Endometrium (tissue), 2 donors: ENCODE results near the gene TOM1.

Source experiments
- FAIRE-seq: peaks from 2 replicates; lab custom pipeline; 2012; peaks lifted over from hg19 to GRCh38; lab: Jason Lieb, UNC
- donor health status: control.
- donor health status: control.

The TOM1 gene

DNA sequence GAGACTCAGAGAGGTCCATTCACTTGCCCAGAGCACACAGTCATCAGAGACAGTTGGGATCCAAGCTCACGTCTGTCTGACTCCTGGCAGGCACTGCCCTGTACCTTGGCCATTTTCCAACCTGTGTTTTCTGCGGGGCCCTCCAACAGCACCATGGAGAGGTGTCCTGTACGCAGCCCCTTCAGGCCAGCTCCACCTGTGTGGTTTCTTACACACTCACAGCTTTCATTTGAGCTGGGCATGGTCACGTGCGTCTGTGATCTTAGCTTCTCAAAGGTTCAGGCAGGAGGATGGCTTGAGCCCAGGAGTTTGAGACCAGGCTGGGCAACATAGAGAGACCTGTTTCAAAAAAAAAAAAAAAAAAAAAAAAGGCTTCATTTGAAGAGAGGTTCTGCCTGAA lies 24.4 kb downstream of the TOM1 start:
- FAIRE-seq, result no peak

DNA sequence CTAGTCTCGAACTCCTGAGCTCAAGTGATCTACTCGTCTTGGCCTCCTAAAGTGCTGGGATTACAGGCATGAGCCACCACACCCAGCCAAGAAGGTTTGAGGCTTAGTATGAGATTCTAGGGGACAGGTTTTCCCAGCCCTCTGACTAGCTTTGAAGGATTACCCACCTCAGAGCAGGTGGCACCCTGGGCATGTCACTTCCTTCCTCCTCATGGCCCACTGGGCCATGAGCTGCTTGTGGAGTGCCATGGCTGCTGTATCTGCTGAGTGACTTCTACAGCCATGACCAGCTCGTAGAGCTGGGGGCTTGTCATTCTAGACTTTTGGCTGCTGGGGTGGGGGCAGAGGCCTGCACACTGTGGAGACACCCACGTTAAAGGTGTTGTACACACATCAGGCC lies 25.1 kb downstream of the TOM1 start:
- FAIRE-seq, result no peak

DNA sequence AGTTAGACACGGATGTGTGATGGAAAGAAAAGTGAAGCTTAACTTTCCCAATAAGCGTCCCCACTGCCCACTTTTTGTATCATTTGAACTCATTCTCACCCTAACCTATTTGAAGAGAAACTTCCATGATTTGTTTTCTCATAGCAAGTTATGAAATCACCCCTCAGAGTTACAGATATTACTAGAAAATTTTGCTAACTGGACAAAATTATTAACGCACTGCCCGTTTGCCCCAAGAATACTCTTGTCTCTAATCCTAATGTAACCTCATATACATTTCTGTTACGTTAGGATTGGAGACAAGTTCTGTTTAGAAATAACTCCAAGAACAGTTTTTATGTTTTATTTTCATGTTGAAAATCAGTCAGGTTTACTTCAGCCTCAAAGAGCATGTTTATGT lies 25.5 kb downstream of the TOM1 start:
- FAIRE-seq, result no peak

DNA sequence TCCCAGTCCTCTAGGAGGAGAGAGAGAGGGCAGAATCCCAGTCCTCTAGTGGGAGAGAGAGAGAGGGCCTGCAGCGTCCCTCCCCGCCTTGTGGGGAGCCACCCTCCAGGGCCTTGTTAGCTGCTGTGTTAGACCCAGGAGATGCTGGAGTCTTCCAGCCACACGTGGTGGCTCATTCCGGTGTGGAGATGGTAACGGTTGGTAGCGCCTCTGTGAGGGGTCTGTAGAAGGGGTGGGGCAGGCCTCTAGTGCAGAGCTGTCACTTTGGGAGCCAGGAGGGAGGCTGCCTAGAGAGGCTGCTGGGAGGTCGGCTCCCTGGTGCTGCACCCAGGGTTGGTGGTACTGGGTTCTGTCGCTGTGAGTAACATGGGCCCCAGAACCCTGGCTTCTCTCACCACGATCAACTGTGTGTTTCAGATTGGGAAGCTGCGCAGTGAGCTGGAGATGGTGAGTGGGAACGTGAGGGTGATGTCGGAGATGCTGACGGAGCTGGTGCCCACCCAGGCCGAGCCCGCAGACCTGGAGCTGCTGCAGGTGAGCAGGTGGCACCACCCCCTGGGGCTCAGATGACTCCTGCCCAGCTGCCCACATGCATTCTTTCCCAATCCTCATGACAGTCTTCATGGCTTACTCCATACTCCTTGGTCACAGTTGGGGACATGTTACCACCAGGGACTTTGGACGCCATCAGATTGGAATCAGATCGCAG lies 27.3 kb downstream of the TOM1 start:
- FAIRE-seq, result no peak

DNA sequence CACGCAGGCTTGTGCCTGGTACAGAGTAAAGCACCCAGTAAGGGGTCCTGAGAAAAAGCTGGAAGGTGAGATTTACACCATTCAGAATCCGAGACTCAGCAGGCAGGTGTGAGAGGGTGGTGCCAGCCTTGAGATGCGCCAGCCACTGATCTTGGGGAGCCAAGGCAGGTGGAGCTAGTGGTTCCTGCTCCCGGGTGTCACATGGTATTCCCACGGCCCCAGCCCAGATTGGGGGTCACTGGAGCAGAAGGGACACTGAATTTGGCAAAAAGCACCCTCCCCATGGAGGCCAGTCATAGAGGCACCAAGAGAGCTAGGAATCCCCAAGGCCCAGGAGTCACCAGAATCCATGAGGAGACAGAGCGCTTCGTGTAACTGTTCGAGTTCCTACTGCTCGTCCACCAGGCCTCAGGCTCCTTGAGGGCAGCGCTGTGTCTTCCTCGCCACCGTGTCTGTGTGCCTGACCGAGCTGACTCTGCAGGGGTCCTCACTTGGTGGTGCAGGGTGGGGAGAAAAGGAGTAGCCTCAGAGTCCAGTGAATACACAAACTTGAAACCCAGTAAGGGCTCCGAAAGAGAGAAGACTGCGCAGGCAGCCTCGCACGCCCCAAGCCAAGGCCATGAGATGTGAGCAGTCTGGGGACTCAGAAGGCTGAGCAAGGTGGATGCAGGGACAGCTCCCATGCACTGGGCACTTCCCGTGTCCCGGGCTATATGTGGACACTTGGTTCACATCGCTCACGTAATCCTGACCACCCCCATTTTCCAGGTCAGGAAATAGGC lies 28.2 kb downstream of the TOM1 start:
- no peak for FAIRE-seq

DNA sequence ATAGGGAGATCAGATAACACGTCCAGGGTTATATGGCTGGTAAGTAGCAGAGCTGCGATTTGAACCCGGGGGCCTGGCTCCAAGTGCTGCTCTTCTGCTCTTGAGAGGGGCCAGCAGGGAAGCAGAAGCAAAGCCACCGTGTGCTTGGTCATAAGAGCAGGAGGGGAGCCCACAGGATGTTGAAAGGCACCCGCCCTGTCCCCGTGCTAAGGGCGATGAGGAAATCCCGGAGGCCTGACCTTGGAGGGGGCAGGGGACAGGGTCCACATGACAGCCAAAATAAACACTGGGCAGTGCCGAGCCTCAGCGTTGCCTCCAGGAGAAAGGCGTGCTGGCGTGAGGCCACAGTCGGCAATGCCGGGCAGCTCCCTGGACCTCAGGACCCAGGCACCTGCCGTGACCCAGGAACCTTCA lies 28.8 kb downstream of the TOM1 start:
- no peak for FAIRE-seq

DNA sequence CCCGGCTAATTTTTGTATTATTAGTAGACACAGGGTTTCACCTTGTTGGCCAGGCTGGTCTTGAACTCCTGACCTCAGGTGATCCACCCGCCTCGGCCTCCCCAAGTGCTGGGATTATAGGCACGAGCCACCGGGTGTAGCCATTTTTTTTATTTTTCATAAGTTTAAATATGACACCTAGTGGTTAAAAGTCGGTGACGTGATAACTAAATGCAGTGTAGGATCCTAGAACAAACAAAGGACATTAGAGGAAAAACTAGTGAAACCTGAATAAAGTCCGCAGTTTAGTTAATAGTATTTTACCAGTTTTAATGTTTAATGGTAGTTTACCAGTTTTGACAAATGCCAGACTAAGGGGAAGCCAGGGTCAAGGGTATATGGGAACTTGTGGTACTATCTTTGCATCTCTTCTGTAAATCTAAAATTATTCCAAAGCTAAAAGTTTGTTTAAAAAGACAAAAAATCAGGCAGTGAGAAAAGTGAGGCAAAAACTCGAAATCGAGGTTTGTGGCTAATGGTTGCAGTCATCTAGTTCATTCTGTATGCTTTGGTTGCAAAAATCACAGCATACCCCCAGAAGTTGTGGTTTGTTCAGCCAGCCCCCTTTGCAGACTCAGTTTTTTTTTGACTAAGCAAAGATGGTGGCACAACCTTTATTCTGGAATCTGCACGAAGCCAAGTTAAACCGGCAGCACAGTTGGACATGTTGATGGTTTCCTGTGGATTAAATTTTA lies 29.6 kb downstream of the TOM1 start:
- no peak for FAIRE-seq

DNA sequence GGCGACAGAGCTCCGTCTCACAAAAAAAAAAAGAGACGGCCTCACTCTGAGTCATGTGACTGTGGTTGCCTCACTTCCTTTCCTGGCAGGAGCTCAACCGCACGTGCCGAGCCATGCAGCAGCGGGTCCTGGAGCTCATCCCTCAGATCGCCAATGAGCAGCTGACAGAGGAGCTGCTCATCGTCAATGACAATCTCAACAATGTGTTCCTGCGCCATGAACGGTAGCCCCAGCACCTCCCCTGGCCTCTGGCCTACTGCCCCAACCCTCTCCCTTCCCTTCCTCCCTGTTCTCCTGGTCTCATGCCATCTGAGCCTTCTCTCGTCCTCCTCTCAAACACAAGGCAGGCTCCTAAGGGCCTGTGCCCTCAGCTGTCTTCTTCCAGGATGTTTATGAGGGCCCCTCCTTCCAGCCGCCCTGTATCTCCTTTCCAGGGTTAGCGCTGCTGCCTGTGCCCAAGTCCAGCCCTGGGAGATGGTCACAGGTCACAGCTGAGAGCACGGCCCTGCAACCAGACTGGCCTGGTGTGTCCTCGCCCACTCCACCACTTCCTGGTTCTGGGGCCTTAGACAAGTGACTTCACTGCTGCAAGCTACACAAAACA lies 30.7 kb downstream of the TOM1 start:
- no peak for FAIRE-seq

DNA sequence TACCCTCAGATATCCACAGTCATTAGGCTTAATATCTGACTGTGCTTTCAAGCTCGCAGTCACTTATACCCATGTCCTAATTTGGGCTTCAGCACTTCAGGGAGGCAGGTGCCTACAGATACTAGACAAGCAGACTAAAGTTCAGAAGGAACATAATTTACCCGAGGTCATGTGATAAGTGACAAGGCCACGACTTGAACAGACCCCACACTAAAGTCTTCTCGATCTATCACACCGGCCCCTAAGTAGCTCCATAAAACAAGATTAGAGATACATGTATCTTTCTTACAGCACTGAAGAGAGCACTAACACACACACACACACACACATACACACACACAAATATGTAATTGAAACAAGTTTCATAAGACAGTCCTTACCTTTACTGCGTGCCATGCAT lies 32.6 kb downstream of the TOM1 start:
- FAIRE-seq, result no peak

DNA sequence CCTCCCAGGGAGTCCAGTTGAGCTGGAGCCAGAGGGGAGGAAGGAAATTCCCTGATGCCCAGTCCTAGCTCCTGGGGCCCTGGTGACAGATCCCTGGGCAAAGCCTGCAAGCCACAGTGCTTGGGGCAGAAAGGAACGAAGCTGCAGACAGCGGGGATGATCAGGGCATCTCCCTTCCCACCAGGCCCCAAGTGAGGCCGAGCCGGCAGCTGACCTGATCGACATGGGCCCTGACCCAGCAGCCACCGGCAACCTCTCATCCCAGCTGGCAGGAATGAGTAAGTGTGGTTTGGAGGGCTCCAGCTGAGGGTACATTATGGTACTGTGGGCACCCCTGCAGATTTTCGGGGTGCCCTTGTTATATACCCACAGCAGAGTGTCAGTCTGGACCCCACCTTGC lies 33.5 kb downstream of the TOM1 start:
- FAIRE-seq, result no peak

DNA sequence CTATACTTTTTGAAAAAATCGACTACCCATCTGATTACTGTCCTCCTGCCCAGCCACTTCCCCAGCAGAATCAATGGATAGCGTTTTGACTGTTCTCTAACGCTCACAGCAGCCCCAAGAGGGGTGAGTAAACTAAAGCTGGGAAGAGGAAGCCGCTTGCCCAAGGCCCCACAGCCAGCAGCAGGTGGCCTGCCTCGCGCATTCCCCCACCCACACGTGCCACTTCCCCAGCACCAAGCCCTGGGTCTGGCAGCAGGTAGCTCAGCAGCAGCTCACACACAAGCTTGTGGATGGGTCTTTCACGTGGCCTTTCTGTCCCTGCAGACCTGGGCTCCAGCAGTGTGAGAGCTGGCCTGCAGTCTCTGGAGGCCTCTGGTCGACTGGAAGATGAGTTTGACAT lies 34.3 kb downstream of the TOM1 start:
- FAIRE-seq, result no peak

DNA sequence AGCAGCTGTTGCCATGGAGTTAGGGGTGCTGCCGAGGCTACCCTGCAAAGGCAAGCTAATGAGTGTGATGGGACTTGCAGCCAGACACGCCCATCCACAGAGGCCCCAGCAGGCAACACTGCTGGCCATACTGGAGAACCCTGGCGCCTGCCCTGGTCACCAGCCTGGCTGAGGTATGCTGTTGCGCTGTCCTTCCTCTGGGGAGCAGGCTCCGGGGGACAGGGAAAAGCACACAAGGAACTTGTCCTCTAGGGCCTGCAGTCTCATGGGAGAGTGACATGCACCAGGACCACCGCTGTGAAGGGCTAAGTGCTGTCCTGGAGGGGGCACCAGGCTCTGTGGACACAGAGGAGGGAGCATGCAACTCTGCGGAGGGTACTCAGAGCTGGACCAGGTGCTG lies 35.8 kb downstream of the TOM1 start:
- FAIRE-seq, result no peak

DNA sequence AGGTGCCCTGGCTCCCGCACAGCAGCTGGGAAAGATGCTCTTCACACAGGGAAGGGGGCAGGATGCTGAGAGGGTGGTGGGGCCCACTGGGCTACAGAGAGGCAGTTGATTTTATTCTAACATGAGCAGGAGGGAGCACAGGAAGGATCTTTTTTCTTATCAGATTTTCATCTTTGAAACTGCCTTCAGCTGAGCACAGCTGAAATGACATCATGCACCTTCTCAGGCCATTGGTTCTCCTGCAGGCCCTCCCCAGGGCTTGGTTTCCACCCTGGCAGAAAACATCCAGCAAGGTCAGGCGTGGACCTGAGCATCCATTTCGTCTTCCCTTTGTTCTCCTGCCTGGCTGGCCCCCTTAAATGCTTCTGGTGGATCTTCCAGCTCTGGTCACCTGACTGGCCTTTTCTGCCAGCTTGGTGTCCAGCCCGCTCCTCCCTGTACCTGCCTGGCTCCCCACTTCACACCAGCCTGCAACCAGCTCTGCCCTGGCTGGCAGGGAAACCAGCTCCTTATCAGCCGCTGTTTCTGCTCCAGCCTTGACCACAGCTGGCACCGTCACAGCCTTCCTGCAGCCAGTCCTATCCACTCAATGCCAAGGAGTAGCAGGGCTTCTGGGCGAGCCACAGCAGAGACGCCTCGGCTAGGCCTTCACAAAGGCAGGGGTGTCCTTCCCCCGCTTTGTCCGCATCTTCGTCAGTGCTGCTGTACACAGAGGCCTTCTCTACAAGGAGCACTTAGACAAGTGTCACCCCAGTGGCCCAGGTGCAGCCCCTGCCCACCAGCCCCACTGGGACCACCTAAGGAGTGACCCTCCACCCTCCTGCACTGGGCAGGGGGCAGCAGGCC lies 36.5 kb downstream of the TOM1 start:
- FAIRE-seq, result no peak

DNA sequence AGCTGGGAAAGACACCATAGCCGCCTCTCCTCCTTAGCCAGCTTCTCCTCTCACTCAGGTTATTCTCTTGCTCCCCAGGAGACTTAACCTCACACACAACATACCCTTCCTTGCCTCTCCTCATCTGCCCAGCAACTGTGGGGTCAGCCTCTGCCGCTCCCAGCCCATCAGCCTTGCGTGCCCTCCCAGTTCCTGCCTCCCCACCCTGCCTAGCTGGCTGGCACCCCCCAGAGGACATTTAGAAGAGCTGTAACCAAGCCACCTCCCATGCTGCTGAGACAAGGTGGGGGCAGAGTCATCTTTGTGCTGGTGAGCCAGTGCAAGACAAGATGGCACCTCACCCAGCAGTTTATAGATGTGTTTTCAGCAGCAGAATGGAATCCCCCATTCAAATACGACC lies 38.2 kb downstream of the TOM1 start:
- FAIRE-seq, result no peak

DNA sequence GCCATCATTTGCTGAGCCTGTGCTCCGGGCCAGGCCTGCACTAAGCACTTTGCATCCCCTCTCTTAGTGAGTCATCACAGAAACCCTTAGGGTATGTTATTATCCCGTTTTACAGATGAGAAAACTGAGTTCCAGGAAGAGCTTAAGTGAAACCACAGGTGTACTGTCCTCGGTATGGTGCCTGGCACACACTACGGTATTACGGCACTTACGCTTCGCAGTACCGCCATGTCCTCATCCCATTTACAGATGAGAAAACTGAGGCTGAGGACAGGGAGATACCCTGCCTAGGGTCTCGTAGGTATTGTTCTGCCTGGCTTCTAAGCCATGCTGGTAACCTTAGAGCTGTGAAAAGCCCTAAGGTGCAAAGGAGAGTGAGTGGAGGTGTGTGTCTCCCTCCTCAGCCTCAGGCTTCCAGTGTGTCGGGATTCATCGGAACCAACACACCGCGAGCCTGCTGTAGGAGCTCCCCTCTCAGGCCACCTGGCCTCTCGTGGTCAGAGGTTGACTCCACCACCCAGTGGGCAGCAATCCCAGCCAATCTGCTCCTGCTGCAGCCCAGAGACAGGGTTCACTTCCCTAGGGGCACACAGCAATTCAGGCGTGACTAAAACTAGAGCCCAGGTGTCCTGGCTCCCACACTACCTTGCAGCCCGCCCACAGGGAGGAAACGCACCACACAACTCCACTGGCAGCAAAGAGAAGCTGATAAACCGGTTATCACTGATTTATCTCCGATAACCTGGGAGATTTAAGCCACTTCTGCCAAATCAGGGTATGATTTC lies 41.6 kb downstream of the TOM1 start:
- no peak for FAIRE-seq

DNA sequence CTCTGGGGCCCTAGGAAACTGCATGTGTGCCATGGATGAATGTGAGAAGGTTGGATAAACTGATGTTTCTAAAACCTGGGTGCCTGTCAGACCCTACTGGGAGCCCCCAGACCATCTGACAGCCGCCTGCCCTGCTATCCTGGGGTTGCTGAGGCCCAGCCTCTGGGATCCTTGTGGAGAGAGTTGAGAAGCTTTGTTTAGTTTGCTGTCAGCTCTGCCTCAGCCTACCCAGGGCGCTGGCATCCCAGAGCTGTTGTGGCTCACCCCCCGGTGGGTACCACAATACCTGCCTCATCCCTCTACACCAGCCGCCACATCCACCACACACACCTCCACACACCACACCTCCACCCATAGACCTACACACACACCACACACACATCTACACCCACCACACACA lies 42.7 kb downstream of the TOM1 start:
- no peak for FAIRE-seq

DNA sequence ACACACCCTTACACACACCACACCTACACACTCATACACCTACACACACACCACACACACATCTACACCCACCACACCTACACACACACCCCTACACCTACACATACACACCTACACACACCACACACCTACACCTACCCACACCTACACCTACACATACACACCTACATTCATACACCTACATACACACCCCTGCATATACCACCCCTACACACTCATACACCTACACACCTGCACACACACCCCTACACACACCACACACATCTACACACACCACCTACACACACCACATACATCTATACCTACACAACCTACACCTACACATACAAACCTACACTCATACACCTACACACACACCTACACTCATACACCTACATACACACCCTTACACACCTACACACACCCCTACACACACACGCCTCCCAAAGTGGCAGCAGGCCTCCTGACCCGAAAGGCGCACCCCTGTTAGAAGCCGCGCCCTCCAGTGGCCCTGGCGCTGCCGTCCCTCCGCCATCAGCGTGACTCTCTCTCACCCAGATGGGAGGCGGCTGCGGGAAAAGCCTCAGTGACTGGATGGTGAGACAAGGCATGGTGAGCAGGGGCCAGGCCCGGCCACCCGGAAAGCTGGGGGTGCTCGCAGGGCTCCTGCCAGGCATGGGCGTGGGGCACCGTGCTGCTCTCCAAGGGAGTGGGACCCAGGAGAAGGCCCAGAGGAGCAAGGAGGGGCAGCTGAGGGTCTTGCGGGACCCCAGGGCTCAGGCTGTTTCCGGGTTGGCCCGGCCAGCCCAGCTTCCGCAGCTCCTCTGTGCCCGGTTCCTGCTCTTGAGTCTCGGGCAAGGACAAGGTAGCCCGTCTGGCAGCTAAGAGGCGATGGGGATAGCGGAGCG lies 44.2 kb downstream of the TOM1 start:
- FAIRE-seq, result no peak

DNA sequence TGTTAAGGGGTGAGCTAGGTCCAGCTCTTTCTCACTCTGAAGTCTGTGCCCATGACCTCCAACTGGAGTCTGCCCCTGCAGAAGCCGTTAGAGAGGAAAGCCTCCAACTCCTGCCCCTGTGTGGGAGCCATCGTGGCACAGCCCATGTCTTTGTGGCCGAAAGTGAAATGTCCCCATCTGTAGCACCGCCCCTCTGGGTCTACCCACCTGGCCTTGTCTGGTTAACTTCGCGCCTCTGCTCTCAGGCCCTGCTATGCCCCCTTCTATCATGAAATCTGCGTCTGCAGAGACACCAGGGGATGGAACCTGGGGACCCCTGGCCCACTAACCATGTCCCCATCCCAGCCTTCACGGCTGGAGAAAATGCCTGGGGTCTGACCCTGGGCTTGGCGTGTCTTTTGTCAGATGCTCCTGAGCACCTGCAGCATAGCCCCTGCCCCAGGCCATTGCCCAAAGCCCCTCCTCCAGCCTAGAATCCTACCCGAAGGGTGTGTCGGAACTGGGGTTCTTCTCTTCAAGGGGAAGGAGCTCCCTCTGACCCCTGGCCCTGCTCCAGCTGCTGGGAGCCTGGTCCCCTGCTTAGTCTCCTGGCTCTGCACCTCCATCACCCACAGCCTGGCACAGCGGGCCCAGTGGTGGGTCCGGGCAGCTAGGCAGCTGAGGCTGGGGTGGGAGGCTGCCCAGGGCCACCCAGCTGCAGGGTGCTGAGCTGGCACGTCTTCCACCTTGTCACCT lies 45.4 kb downstream of the TOM1 start:
- FAIRE-seq, result no peak

DNA sequence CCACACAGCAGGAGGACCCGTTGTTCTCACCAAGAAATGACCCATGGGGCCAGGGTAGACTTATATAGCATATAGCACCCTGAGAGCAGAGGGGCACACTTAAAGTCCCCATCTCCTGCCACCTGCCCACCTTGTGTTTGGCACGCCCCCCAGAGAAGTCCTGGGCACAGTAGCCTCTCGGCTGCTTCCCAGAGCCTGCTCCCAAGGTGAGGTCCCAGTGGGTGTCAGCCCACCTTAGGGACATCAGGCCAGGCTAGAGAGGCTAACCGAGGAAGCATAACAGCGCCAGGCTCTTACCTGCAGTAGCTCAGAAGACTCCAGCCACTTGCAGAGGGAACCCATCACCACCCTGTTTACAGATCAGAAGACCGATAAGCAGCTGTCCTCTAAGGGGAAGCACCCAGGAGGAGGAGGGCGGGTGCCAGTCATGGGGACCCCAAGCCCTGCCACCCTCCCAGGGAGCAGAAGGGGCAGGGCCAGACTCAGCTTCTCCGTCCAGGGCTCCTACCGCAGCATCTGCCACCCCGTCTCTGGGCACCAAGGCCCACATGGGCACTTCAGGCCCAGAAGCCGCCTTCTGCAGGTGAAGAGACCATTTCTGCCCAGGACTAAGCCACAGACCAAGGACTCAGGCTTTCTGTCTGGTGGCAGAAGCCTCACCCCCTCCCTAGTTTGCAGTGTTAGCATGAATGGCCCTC lies 46.3 kb downstream of the TOM1 start:
- no peak for FAIRE-seq
